ENCODE data around the gene MGAT2.

The MGAT2 gene

GRCh38 chr14:49659526-49660455, 39.2 kb downstream of the MGAT2 start:
- DNase-seq = no peak

GRCh38 chr14:49670475-49670874, 49.9 kb downstream of the MGAT2 start:
- no peak for DNase-seq
